Fibroblast of skin of left biceps (primary cell): ENCODE measurements around the gene WDR73.

Experiments used
- DNase-seq, 2 experiments: peaks; one replicate each; pipeline ENCODE4 v3.0.0-alpha.2; 2013; ENCODE audit warnings: low read depth in 2 of 2

WDR73 gene

DNA sequence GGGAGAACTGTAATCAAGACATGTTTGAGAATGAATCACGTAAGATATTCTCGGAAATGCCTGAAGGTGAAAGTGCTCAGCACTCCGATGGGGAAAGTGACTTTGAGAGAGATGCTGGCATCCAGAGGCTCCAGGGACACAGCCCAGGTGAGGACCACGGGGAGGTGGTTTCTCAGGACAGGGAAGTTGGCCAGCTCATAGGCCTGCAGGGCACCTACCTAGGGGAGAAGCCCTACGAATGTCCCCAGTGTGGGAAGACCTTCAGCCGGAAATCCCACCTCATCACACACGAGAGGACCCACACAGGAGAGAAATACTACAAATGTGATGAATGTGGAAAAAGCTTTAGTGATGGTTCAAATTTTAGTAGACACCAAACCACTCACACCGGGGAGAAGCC is 33.5 kb downstream of the WDR73 start:
- no peak for DNase-seq

DNA sequence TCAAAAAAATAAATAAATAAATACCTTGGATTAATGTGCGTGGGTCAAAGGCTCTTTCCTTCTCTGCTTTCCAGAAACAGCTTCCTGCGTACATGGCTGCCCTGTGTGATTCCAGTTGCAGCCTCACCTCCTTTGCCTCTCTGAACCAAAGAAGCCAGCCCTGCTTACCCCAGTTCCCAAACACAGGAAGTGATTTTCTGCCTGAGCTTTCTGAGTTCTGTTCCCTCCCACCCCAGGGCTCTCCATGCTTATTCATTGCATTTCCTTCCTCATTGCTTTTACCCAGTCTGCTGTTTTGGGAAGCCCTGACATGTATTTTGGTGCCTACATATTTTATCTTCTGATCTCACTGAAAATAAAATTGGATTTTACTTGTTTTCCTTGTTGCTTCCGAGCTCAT is 37.8 kb downstream of the WDR73 start:
- DNase-seq = no peak

DNA sequence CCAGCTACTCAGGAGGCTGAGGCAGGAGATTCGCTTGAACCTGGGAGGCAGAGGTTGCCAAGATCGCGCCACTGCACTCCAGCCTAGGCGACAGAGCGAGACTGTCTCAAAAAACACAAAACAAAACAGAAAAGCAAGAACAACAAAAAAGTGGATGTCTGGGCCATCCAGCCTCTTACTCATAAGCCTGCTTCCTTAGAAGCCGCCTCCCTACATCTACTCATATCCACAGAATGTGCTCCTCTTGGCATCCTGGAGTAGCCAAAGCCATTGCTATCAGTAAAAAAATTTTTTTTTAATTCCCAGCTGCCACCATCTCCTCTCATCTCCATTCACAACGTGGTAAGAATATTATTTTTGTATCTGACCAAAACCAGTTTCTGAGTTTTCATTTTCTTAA is 42.5 kb downstream of the WDR73 start:
- no peak for DNase-seq

DNA sequence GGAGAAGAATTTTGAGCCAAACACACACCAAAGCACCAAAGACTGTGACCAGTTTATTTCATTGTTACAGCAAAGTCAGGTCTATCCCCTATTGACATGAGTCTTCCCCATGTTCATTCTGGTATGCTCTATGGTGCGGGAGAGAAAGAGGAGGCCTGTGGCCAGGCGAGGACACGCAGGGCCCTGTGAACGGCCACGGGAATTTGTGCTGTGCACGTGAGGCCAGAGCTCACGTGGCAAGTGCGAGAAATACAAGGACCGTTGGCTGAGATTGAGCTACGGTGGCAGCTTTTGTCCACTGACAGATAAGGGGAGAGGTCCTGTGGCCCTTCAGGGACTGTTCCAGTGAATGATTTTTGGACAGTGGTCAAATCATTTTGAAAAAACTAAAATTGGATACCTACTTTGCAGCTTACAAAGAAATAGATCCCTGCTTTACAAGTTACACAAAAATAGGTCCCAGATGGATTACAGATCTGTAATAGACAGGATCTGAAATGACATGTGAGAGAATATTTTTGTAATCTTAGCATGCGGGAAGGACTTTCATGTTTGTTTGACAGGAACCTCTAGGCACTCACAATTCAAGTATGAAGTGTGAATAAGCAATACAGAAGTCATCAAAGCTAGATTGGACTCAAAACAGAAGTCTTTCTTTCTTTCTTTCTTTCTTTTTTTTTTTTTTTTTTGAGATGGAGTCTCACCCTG is 44.1 kb downstream of the WDR73 start:
- DNase-seq = no peak

DNA sequence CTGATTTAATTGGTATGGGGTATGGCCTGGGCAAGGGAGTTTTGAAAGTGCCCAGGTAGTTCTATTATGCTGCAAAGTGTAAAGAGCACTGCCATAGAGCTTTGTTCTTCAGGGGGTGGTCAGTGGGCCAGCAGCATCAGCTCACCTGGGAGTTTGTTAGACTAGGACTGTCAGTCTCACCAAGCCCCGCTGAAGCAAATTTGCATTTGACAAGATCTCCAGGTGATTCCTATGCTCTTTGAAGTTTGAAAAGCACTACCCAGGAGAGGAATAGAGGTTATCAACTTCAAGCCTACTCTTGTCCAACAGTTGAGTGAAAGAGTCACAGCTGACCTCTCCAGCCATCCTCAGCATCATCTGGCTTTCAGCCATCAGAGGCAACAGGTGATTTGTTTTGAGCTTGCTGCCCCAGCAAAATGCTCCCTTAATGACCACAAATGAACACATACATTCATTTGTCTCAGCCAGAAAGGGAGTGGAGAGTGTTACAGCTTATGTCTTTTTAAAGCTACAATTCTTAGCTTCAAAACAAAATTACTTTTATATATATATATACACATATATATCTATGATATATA is 45.3 kb downstream of the WDR73 start:
- no peak for DNase-seq

DNA sequence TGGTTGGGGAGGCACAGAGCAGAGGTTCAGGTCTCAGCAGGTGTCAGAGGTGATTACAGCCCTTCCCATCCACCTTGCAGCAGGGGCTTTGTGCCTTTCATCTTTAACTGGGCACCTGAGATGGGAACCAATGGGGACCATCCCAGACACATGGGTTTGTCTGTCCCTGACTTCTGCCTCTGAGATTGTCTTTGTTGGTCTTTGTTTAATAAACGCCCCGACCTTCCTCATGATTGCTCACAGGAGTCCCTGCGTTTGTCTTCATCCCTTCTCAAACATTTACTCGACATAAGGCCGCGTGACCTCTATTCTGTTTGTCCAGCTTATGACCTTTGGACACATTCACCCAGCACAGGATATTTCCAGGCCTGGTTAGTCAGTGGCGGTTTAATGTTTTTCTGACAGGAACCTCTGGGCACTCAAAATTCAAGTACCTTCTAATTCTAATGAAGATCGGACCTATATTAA is 47.4 kb downstream of the WDR73 start:
- DNase-seq = no peak

DNA sequence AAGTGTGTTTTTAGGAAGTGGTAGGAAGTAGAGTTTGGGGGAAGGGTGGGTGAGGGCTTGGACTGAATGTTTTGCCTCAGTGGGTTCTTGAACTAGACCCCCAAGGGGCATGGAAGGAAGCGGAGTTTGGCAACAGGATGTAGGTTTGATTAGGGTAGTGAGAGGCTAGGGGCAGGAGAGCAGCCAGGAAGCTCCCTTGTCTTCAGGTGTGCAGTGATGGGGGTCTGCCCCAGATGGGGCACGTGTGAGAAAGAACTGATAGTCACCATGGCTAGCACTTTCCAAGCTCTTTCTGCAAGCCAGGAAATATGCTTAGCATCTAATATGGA is 48.6 kb downstream of the WDR73 start:
- no peak for DNase-seq

DNA sequence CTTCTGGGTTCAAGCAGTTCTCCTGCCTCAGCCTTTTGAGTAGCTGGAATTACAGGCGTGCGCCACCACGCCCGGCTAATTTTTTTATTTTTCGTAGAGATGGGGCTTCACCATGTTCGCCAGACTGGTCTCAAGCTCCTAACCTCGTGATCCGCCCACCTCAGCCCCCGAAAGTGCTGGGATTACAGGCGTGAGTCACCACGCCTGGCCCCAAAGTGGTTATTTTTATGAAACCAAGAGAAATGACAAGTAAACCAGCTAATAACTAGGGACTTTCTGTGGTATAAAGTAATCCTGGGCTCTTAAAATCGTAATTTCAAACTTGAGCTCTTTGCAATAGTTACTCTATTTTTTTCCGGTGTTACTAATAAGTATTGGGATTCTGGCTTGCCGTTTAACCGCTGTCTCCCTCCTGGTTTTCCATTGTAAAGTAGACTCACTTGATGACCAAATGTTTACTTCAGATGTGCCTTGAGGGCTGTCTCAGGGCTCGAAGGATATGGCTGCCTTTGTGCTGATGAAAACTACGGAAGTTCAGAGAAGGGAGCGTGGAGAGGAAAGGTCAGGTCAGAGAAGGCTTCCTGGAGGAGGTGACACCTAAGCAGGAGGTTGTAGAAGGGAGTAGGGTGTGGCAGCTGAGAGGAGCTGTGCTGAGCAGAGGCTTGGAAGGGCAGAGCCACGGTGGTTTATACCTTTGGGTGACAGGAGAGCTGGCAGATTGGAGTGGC is 49.1 kb downstream of the WDR73 start:
- DNase-seq = no peak

DNA sequence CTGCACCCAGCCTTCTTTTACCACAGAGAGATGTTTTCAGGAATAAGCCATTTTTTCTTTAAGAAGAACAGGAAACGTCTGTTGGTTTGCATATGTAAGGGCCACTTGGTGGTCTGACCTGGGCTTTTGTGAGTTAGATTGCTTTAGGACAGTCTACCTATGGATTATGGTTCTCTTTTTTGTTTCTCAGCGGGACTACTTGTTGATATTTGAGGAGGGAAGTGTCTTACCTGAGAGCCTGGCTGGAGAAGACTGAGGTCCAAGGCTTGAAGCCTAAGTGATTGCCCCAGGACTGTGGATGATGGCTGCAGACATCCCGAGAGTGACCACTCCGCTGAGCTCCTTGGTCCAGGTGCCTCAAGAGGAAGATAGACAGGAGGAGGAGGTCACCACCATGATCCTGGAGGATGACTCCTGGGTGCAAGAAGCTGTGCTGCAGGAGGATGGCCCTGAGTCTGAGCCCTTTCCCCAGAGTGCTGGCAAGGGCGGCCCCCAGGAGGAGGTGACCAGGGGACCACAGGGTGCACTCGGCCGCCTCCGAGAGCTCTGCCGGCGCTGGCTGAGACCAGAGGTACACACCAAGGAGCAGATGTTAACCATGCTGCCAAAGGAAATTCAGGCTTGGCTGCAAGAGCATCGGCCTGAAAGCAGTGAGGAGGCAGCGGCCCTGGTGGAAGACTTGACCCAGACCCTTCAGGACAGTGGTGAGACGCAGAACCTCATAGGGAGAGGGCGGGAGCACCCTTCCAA is 50.3 kb downstream of the WDR73 start:
- DNase-seq = no peak

DNA sequence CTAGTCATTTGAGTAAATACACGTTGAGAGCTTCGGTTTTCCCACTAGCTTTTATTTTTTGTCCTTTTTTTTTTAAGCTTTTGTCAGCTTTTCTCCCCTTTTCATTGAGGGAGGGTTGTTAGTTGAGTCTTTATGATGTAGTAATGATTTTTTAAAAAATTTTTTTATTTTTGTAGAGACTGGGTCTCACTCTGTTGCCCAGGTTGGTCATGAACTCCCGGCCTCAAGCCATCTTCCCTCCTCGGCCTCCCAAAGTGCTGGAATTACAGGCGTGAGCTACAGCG is 52.6 kb downstream of the WDR73 start:
- no peak for DNase-seq

DNA sequence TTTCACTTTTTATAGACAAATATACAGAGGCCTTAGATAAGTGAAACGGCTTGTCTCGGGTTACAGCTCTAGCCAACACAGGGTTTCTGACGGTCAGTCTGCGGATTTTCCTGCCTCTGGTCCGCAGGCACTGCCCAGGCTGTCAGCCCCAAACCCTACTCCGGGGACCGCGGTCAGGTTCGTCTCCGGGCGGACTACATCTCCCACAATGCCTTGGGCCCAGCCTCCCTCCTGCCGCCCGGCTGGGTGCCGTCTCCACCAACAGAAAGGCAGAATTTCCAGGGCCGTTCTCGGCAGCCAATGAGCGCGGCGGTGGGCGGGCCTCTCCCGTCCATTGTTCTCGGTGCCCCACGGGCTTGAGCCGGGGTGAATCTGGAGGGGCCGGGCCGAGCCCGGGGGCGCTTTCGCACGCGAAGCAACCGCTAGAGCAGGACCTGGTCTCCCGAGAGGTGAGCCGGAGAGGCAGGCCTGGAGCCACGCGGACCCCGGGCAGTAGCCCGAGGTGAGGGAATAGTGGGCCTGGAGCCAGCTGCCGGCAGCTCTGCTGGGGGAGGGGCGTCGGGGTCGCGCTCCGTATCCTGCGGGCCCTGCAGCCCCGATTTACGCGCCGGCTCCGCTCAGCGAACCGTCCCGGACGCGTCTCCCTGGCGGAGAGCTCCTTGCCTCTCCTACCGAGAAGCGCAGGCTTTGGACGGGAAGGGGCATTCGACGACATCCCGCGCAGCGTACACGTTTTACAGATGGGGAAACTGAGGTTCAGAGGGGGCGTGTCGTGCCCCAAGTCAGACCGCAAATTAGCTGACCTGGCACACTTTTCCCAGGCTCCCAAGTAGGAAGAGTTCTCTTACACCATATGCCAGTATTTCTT is 53.2 kb downstream of the WDR73 start, which contains the start of gene ZSCAN2:
TSS of gene ZSCAN2 (plus strand) at position 323 of the 868 bp plus-strand sequence. CDS start 2,919 bp downstream, outside the sequence.
- DNase-seq = peak; percentile 74 to 76

DNA sequence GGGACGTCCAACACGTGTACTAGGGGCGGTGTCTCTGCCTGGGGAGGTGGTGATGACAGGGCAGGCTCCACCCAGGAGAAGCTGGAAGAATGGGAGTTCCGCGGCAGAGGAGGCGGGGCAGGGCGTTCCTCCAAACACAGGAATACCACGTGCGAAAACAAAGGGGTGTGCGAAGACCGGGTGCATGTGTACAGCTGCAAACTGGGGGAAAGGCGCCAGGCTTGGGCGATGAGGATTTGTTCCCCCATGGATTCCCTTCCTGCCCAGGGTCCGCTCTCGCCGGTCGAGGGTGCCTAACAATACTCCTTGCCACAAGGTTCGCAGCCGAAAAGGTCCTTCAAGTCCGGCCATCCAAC is 53.8 kb downstream of the WDR73 start:
- DNase-seq = peak; percentile 37 to 43

DNA sequence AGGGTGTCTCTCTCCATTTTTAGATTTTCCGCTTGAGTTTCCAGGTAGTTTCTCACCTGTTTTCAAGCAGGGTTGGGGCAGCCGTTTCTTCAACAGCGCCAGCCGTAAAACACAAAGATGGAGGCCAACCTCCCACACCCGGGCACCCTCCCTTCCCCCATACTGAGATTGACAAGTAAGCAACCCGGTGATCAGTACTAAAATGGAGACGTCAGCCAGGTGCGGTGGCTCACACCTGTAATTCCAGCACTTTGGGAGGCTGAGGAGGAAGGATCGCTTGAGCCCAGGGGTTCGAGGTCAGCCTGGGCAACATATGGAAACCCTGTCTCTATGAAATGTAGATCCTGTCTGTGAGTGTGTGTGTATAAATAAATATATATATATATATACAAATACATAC is 54.2 kb downstream of the WDR73 start:
- no peak for DNase-seq

DNA sequence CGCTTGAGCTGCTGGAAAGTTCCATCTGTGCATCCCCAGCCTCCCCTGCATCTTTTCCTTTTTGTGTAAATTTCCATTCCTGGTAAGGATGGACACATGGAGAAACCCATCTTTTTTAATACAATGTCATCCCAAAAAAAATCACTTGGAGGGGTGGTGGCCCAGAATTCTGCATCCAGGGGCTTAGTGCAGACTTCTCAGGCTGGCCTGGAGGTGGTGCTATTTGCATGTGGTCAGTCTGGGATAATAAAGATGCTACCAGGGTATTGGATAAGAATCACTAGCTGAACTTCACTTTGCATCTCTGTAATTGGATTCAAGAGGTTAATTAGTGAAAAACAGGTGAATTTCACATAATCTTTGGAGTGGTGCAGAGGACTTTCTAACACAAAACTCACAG is 55.1 kb downstream of the WDR73 start:
- no peak for DNase-seq

DNA sequence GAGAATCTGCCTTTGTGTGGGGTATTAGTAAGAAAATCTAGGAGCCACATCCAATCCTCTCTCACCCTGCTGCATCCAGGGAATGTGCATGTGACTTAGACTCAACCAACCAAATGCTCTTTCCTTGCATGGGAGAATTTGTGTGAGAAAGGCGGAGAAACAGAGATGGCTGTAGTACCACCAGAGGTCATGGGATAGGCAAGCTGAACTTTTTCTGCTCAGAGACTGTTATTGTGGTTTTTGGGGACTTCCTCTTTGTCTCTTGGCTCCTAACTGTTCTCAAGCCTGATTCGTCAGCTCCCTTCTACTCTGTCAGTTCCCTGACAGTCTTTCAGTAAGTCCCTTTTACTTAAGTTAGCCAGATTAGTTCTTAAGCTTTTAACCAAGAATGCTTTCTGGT is 55.8 kb downstream of the WDR73 start:
- DNase-seq = no peak

DNA sequence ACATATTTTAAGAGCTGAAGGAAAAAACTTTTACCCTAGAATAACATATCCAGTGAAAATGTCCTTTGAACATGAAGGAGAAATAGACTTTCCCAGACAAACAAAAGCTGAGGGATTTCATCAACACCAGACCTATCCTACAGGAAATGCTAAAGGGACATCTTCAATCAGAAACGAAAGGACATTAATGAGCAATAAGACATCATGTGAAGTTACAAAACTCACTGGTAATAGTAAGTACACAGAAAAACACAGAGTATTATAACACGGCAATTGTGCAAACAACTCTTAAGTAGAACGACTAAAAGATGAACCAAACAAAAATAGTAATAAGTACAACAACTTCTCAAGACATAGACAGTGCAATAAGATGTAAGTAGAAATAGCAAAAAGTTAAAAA is 56.8 kb downstream of the WDR73 start:
- DNase-seq = no peak

DNA sequence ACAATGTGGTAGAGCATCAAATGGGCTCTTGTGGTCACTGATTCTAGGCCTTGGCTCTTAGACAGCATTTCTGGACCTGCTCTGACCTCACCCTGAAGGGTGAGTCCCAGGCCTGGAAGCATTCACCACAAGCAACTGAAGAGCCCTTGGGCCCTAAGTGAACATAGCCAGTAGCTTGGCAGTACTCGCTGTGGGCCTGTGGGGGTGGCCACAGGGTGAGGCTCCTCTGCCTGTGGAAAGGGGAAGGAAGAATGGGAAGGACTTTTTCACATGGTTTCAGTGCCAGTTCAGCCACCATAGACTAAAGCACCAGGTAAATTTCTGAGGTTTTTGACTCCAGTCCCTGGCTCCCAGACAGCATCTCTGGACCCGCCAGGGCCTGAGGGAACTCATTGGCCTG is 58.4 kb downstream of the WDR73 start:
- no peak for DNase-seq

DNA sequence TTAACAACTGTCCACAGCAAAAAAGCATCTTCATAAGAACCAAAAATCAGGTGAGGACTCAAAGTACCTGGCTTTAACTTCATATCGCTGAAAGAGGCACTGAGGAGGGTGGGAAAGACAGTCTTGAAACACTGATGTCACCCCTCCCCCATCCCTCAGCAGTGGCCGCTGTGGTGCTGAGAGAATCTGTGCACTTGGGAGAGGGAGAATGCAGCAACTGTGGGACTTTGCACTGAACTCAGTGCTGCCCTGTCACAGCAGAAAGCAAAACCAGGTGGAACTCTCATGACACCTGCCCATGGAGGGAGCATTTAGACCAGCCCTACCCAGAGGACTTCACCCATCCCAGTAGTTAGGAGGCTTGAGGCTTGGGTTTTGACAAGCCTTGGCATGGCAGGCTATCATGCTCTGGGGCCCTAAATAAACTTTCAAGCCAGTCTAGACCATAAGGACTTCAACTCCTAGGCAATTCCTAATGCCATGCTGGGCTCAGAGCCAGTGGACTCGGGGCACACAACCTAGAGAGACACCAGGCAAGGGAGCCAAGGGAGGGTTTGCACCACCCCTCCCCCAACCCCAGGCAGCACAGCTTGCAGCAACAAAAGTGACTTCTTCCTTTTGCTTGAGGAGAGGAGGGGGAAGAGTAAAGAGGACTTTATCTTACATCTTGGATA is 59.3 kb downstream of the WDR73 start:
- no peak for DNase-seq

DNA sequence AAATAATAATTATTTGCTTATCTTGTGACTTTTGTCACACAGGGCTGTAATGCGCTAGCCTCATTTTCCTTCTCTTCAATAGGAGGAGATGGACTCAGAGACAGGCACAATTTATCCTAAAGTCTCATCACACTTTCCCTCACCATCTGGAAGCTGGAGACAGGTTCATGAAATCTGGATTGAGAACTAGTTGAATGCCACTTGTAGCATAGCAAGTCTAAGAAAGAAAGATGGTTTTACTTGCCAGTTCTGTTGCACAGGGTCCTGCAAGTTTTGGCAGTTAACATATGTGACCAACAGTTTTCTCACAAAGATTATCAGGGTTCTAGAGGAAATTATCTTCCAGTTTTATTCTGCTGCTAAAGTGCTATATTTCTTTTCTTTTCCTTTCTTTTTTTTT is 62.3 kb downstream of the WDR73 start:
- DNase-seq = no peak

DNA sequence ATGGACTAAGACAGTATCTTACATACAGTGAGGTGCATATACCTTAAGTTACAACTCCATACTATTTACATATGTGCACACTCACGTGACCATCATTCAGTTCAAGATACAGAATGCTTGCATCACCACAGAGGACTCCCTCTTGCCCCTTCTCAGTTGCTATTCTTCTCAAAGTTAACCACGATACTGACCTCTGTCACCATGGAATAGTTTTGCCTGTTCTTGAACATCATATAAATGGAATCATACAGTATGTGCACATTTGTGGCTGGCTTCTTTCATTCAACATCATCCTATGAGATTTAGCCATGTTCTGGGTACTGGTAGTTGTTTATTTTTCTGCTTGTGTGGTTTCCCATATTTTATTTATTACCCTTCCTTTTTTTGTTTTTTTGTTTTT is 63.7 kb downstream of the WDR73 start:
- DNase-seq = no peak
